Endothelial cell of umbilical vein (primary cell): ENCODE results near the gene SRSF3. TPM values are rescaled to one million over a fixed set of nuclear protein-coding genes. Genes with fewer than 3 reads are reported as not detected.

Experiments
- BruUV-seq: library from RNA; stranded (reverse); fragments of 400-500 nt; replicated peaks from 2 replicates; lab custom pipeline; 2021; lab: Mats Ljungman, UMichigan
- CTCF ChIA-PET: fragments of 300-600, 350-600 bp; sonication (Branson Sonifier 250); formaldehyde crosslinking; loops from one replicate; lab custom pipeline; 2021; ENCODE audit warnings: antibody characterized with exemption, inconsistent platforms; lab: Charles Lee
- POLR2A ChIA-PET: fragments of 300-600, 350-600 bp; sonication (Branson Sonifier 250); formaldehyde crosslinking; loops from one replicate; lab custom pipeline; 2021; ENCODE audit warnings: antibody characterized with exemption, inconsistent platforms; lab: Charles Lee
- DNase-seq: peaks from one replicate; pipeline ENCODE4 v3.0.0-alpha.2; 2011; ENCODE audit warnings: low read depth, low spot score
- FAIRE-seq: peaks from 2 replicates; lab custom pipeline; 2011; peaks lifted over from hg19 to GRCh38; lab: Jason Lieb, UNC
- H2AFZ ChIP-seq: 2 replicates; pipeline ENCODE4 v1.6.0; 2012; ENCODE audit warnings: low read depth, low read length, control low read depth, inconsistent platforms
- H3K27ac ChIP-seq: 2 replicates; pipeline ENCODE4 v1.5.1; 2011; ENCODE audit warnings: low read depth, mild to moderate bottlenecking, control low read depth, low read length, moderate library complexity; ENCODE audit not compliant: insufficient read depth
- H3K27me3 ChIP-seq, 2 experiments: 2 replicates each; pipeline versions ENCODE4 v1.6.0 to v1.6.1; 2011; ENCODE audit warnings: low read length in 2 of 2, mixed read lengths in 1 of 2; ENCODE audit not compliant: control insufficient read depth in 2 of 2, insufficient read depth in 2 of 2
- H3K36me3 ChIP-seq, 2 experiments: 2 replicates in 1 of 2; 3 replicates in 1 of 2; pipeline ENCODE4 v1.5.1; 2011; ENCODE audit warnings: low read length in 2 of 2, mild to moderate bottlenecking in 1 of 2, moderate library complexity in 1 of 2; ENCODE audit not compliant: control insufficient read depth in 2 of 2, insufficient read depth in 2 of 2; ENCODE audit errors: extremely low read depth in 1 of 2
- H3K4me1 ChIP-seq: 3 replicates; pipeline ENCODE4 v1.5.1; 2011; ENCODE audit warnings: mild to moderate bottlenecking, low read length; ENCODE audit not compliant: control insufficient read depth, insufficient read depth; ENCODE audit errors: extremely low read depth
- H3K4me2 ChIP-seq: 2 replicates; pipeline ENCODE4 v1.6.1; 2011; ENCODE audit warnings: low read length, control low read depth, mixed read lengths; ENCODE audit not compliant: insufficient read depth
- H3K4me3 ChIP-seq, 3 experiments: fragments of 200-600 bp in 1 of 3; sonication (generic), shearing (Covaris generic) in 1 of 3; replicated peaks in 1 of 3; 2 replicates each; pipeline ENCODE4 v1.5.1; 2011 to 2016; ENCODE audit warnings: control low read depth in 3 of 3, low read length in 3 of 3, mild to moderate bottlenecking in 2 of 3, inconsistent platforms in 1 of 3, low read depth in 1 of 3, moderate library complexity in 1 of 3; ENCODE audit not compliant: insufficient read depth in 1 of 3
- H3K79me2 ChIP-seq: 2 replicates; pipeline ENCODE4 v1.6.0; 2012; ENCODE audit warnings: low read length, inconsistent platforms; ENCODE audit not compliant: control insufficient read depth, insufficient read depth
- H3K9ac ChIP-seq: replicated peaks from 2 replicates; pipeline ENCODE3; 2011; ENCODE audit warnings: low read length, control low read depth; ENCODE audit not compliant: insufficient read depth; ENCODE audit errors: extremely low read depth
- H3K9me1 ChIP-seq: replicated peaks from 3 replicates; pipeline ENCODE4 v1.6.0; 2011; ENCODE audit warnings: mild to moderate bottlenecking, low read length; ENCODE audit not compliant: control insufficient read depth, insufficient read depth; ENCODE audit errors: extremely low read depth
- H3K9me3 ChIP-seq: replicated peaks from 2 replicates; pipeline ENCODE4 v1.5.1; 2012; ENCODE audit warnings: low read length, inconsistent platforms; ENCODE audit not compliant: control insufficient read depth, insufficient read depth
- H4K20me1 ChIP-seq: replicated peaks from 2 replicates; pipeline ENCODE3; 2011; ENCODE audit warnings: mild to moderate bottlenecking, low read length; ENCODE audit not compliant: control insufficient read depth, insufficient read depth; ENCODE audit errors: extremely low read depth
- EZH2 ChIP-seq: IDR thresholded peaks from 2 replicates; pipeline ENCODE4 v1.6.1; 2012; ENCODE audit warnings: borderline replicate concordance, low read depth, mild to moderate bottlenecking, moderate library complexity, low read length, inconsistent platforms; ENCODE audit not compliant: severe bottlenecking
- FOS ChIP-seq: IDR thresholded peaks from 2 replicates; pipeline ENCODE4 v1.6.1; 2011; ENCODE audit warnings: mild to moderate bottlenecking, low read length, moderate library complexity, borderline replicate concordance; ENCODE audit not compliant: insufficient read depth
- GATA2 ChIP-seq: IDR thresholded peaks from 2 replicates; pipeline ENCODE4 v1.7.0; 2011; ENCODE audit warnings: low read depth, mild to moderate bottlenecking, moderate library complexity, mixed read lengths, low read length; ENCODE audit not compliant: insufficient read length, insufficient read depth
- JUN ChIP-seq: IDR thresholded peaks from 2 replicates; pipeline ENCODE4 v1.6.1; 2011; ENCODE audit warnings: borderline replicate concordance, low read depth; ENCODE audit not compliant: insufficient read length, insufficient read depth
- MAX ChIP-seq: IDR thresholded peaks from 2 replicates; pipeline ENCODE4 v1.6.1; 2011; ENCODE audit not compliant: insufficient read depth, insufficient read length
- MYC ChIP-seq: IDR thresholded peaks from one replicate; pipeline ENCODE4 v1.6.1; 2011; ENCODE audit warnings: mild to moderate bottlenecking, low read depth, low read length
- POLR2A ChIP-seq: IDR thresholded peaks from 2 replicates; pipeline ENCODE4 v1.6.1; 2012; ENCODE audit warnings: low read depth, mild to moderate bottlenecking, control low read depth, low read length
- POLR2AphosphoS5 ChIP-seq: IDR thresholded peaks from 2 replicates; pipeline ENCODE4 v1.6.1; 2012; ENCODE audit warnings: low read depth, mild to moderate bottlenecking, control low read depth, low read length, moderate library complexity; ENCODE audit not compliant: insufficient read depth
- dilution Hi-C: fragments of 300-500 bp; cut with MboI; formaldehyde crosslinking; loops from one replicate; pipeline ENCODE4 v1.15.0; 2019; ENCODE audit warnings: low sequenced_read_pairs; ENCODE audit not compliant: extremely low pct_ligation_motif_present
- intact Hi-C: fragments of 100-400 bp; cut with micrococcal nuclease; formaldehyde crosslinking; loops from one replicate; pipeline ENCODE4 v1.10.0; 2022
- polyA plus RNA-seq, 4 experiments: library from polyadenylated mRNA; depleted of rRNA in 3 of 4; stranded (reverse) in 3 of 4; unstranded in 1 of 4; fragments of >200 nt; gene quantifications; 2 replicates each; pipeline versions ENCODE4 v1.2.1 to v1.2.3, GENCODE V29; 2011 to 2012; ENCODE audit warnings: missing spikeins in 1 of 4
- total RNA-seq: library from RNA; stranded (reverse); gene quantifications from 2 replicates; pipeline ENCODE4 v1.2.3, GENCODE V29; 2021
- TF ChIP-seq, protein P1 (sequence below), 2 donors: IDR thresholded peaks; 1 replicate in 1 of 2; 2 replicates in 1 of 2; pipeline ENCODE4 v1.5.1; 2011; ENCODE audit warnings: low read length in 2 of 2, mild to moderate bottlenecking in 2 of 2, moderate library complexity in 2 of 2, control low read depth in 1 of 2, inconsistent platforms in 1 of 2, low read depth in 1 of 2; ENCODE audit not compliant: insufficient read depth in 1 of 2; ENCODE audit errors: extremely low read depth in 1 of 2

Gene SRSF3
- total and polyA plus RNA-seq, 2 donors (not counting 3 experiments of a cell fraction or from before 2014, with no cell fraction given), result 317 to 393 TPM

GRCh38 chr6:36578030-36578429, 16.1 kb upstream of the SRSF3 start:
- Histone ChIP-seq H3K9ac (no peak overlapping the region), H3K9me3 (no peaks in the 10 kb centered on the region), H3K27me3 (no peaks in the 10 kb centered on the region), H3K4me2 (no peak overlapping the region), H4K20me1 (no peaks in the 10 kb centered on the region), H3K36me3 (no peaks in the 10 kb centered on the region), H3K9me1 (no peaks in the 10 kb centered on the region), H3K27ac (no peak overlapping the region), H3K4me3 (no peak overlapping the region), H3K79me2 (no peaks in the 10 kb centered on the region), H3K4me1 (no peaks in the 10 kb centered on the region), H2AFZ (no peak overlapping the region)
- BruUV-seq, result no TSS peak
- FAIRE-seq (no peak), DNase-seq (no peak)
- dilution Hi-C loops (no loop called here), intact Hi-C loops (no loop called here)
- ChIA-PET CTCF (interaction anchor here (1.9 kb wide), 1 partner anchor 75 kb away, joined by 6 read pairs; no protein-coding TSS in a partner anchor), POLR2A (no interaction called here)
- TF ChIP-seq POLR2AphosphoS5, result no peak
- no peak for TF ChIP-seq MYC
- TF ChIP-seq FOS, result no peak
- TF ChIP-seq POLR2A, result no peak
- TF ChIP-seq EZH2, result no peak
- TF ChIP-seq GATA2, result no peak
- no peak for TF ChIP-seq JUN
- no peak for TF ChIP-seq MAX
- TF ChIP-seq, protein P1, sequence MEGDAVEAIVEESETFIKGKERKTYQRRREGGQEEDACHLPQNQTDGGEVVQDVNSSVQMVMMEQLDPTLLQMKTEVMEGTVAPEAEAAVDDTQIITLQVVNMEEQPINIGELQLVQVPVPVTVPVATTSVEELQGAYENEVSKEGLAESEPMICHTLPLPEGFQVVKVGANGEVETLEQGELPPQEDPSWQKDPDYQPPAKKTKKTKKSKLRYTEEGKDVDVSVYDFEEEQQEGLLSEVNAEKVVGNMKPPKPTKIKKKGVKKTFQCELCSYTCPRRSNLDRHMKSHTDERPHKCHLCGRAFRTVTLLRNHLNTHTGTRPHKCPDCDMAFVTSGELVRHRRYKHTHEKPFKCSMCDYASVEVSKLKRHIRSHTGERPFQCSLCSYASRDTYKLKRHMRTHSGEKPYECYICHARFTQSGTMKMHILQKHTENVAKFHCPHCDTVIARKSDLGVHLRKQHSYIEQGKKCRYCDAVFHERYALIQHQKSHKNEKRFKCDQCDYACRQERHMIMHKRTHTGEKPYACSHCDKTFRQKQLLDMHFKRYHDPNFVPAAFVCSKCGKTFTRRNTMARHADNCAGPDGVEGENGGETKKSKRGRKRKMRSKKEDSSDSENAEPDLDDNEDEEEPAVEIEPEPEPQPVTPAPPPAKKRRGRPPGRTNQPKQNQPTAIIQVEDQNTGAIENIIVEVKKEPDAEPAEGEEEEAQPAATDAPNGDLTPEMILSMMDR (IDR thresholded peaks at IDR 0.05; ENCODE audit: extremely low read depth in 1 of 2, insufficient read depth in 1 of 2, low read depth in 1 of 2, low read length in 2 of 2), result no peak
